ENCODE results near the gene SORCS2. TPM values are rescaled to one million over a fixed set of nuclear protein-coding genes. Genes with fewer than 3 reads are reported as not detected.

SORCS2 gene
- total RNA-seq, 1 donor from 2014 or later: 29.5 TPM

- H3K9me3 Mint-ChIP-seq (ENCODE audit: unreplicated experiment): peaks cover 7% of the 10 kb centered on the region
- DNase-seq: no peak
- H3K36me3 Mint-ChIP-seq (ENCODE audit: unreplicated experiment): peaks cover 11% of the 10 kb centered on the region
- peaks cover 13% of the 10 kb centered on the region for H3K27me3 Mint-ChIP-seq (ENCODE audit: unreplicated experiment)
- no peak overlapping the region for H3K4me3 Mint-ChIP-seq (ENCODE audit: unreplicated experiment)
- TF ChIP-seq CTCF (IDR thresholded peaks at IDR 0.05; ENCODE audit: partially characterized antibody, unreplicated experiment): no peak
- H3K27ac Mint-ChIP-seq (ENCODE audit: unreplicated experiment): no peak overlapping the region
- no peaks in the 10 kb centered on the region for H3K4me1 Mint-ChIP-seq (ENCODE audit: low read depth, unreplicated experiment)
Measured at GRCh38 chr4:7744142-7744804, 551.9 kb downstream of the SORCS2 start.

GRCh38 chr4:7745301-7745885 lies 553.1 kb downstream of the SORCS2 start:
- Mint-ChIP-seq H3K27ac (ENCODE audit: unreplicated experiment) (no peak overlapping the region), H3K36me3 (ENCODE audit: unreplicated experiment) (peaks cover 11% of the 10 kb centered on the region)

GRCh38 chr4:7746351-7747061 lies 554.2 kb downstream of the SORCS2 start:
- H3K4me1 Mint-ChIP-seq (ENCODE audit: low read depth, unreplicated experiment): peaks cover 2% of the 10 kb centered on the region
- H3K27me3 Mint-ChIP-seq (ENCODE audit: unreplicated experiment): peaks cover 15% of the 10 kb centered on the region
- no peak for DNase-seq
- TF ChIP-seq CTCF (IDR thresholded peaks at IDR 0.05; ENCODE audit: partially characterized antibody, unreplicated experiment): no peak
- H3K27ac Mint-ChIP-seq (ENCODE audit: unreplicated experiment): no peak overlapping the region
- peaks cover 11% of the 10 kb centered on the region for H3K36me3 Mint-ChIP-seq (ENCODE audit: unreplicated experiment)
- peaks cover 8% of the 10 kb centered on the region for H3K9me3 Mint-ChIP-seq (ENCODE audit: unreplicated experiment)
- no peak overlapping the region for H3K4me3 Mint-ChIP-seq (ENCODE audit: unreplicated experiment)

More at GRCh38 chr4:7745301-7745885, 553.1 kb downstream of the SORCS2 start:
- Mint-ChIP-seq H3K9me3 (ENCODE audit: unreplicated experiment) (peaks cover 7% of the 10 kb centered on the region), H3K27me3 (ENCODE audit: unreplicated experiment) (peaks cover 13% of the 10 kb centered on the region), H3K4me3 (ENCODE audit: unreplicated experiment) (no peak overlapping the region), H3K4me1 (ENCODE audit: low read depth, unreplicated experiment) (peaks cover 1% of the 10 kb centered on the region)
- DNase-seq: no peak
- no peak for TF ChIP-seq CTCF (IDR thresholded peaks at IDR 0.05; ENCODE audit: partially characterized antibody, unreplicated experiment)

- TF ChIP-seq CTCF (IDR thresholded peaks at IDR 0.05; ENCODE audit: partially characterized antibody, unreplicated experiment): no peak
- Mint-ChIP-seq H3K27ac (ENCODE audit: unreplicated experiment) (no peak overlapping the region), H3K4me1 (ENCODE audit: low read depth, unreplicated experiment) (peaks cover 2% of the 10 kb centered on the region), H3K4me3 (ENCODE audit: unreplicated experiment) (no peak overlapping the region), H3K9me3 (ENCODE audit: unreplicated experiment) (peaks cover 12% of the 10 kb centered on the region), H3K36me3 (ENCODE audit: unreplicated experiment) (peaks cover 11% of the 10 kb centered on the region), H3K27me3 (ENCODE audit: unreplicated experiment) (peaks cover 16% of the 10 kb centered on the region)
- DNase-seq: no peak
Measured at GRCh38 chr4:7747062-7747385, 554.7 kb downstream of the SORCS2 start.

GRCh38 chr4:7747566-7747965 lies 555.2 kb downstream of the SORCS2 start:
- Mint-ChIP-seq H3K9me3 (ENCODE audit: unreplicated experiment) (peaks cover 14% of the 10 kb centered on the region), H3K36me3 (ENCODE audit: unreplicated experiment) (peaks cover 11% of the 10 kb centered on the region), H3K27me3 (ENCODE audit: unreplicated experiment) (peaks cover 16% of the 10 kb centered on the region), H3K4me1 (ENCODE audit: low read depth, unreplicated experiment) (peaks cover 3% of the 10 kb centered on the region), H3K27ac (ENCODE audit: unreplicated experiment) (no peak overlapping the region), H3K4me3 (ENCODE audit: unreplicated experiment) (no peak overlapping the region)
- DNase-seq: no peak
- TF ChIP-seq CTCF (IDR thresholded peaks at IDR 0.05; ENCODE audit: partially characterized antibody, unreplicated experiment): no peak
